ENCODE results near the gene C10orf143. TPM values are rescaled to one million over a fixed set of nuclear protein-coding genes. Genes with fewer than 3 reads are reported as not detected.

The C10orf143 gene
- polyA plus RNA-seq, 1 donor: 2.7 TPM

GRCh38 chr10:130053561-130053960 lies 57.1 kb downstream of the C10orf143 start:
- no peak for DNase-seq (ENCODE audit: low read depth)

GRCh38 chr10:130052193-130052592 lies 58.4 kb downstream of the C10orf143 start:
- DNase-seq (ENCODE audit: low read depth): no peak

GRCh38 chr10:130050721-130051120 lies 59.9 kb downstream of the C10orf143 start:
- DNase-seq (ENCODE audit: low read depth): no peak

- no peak for DNase-seq (ENCODE audit: low read depth)
These were observed 60.6 kb downstream of the C10orf143 start for GRCh38 chr10:130049987-130050386.

GRCh38 chr10:130049244-130049643 lies 61.4 kb downstream of the C10orf143 start:
- no peak for DNase-seq (ENCODE audit: low read depth)

- DNase-seq (ENCODE audit: low read depth): no peak
These were observed 62.5 kb downstream of the C10orf143 start for GRCh38 chr10:130048081-130048480.

GRCh38 chr10:130047336-130047735 lies 63.3 kb downstream of the C10orf143 start:
- DNase-seq (ENCODE audit: low read depth): no peak

- no peak for DNase-seq (ENCODE audit: low read depth)
These were observed 64.0 kb downstream of the C10orf143 start for GRCh38 chr10:130046591-130046990.

GRCh38 chr10:130045801-130046321 lies 64.8 kb downstream of the C10orf143 start:
- DNase-seq (ENCODE audit: low read depth): no peak

- DNase-seq (ENCODE audit: low read depth): no peak
These were observed 65.5 kb downstream of the C10orf143 start for GRCh38 chr10:130045091-130045652.

GRCh38 chr10:130044067-130045061 lies 66.3 kb downstream of the C10orf143 start:
- no peak for DNase-seq (ENCODE audit: low read depth)

GRCh38 chr10:130043491-130043890 lies 67.1 kb downstream of the C10orf143 start:
- no peak for DNase-seq (ENCODE audit: low read depth)

- no peak for DNase-seq (ENCODE audit: low read depth)
These were observed 68.2 kb downstream of the C10orf143 start for GRCh38 chr10:130042381-130042780.

- DNase-seq (ENCODE audit: low read depth): no peak
These were observed 68.9 kb downstream of the C10orf143 start for GRCh38 chr10:130041451-130042371.

- DNase-seq (ENCODE audit: low read depth): no peak
These were observed 69.8 kb downstream of the C10orf143 start for GRCh38 chr10:130040817-130041330.

- no peak for DNase-seq (ENCODE audit: low read depth)
These were observed 70.3 kb downstream of the C10orf143 start for GRCh38 chr10:130040351-130040750.

- no peak for DNase-seq (ENCODE audit: low read depth)
These were observed 71.5 kb downstream of the C10orf143 start for GRCh38 chr10:130039141-130039540.

- no peak for DNase-seq (ENCODE audit: low read depth)
These were observed 72.0 kb downstream of the C10orf143 start for GRCh38 chr10:130038611-130039109.

- no peak for DNase-seq (ENCODE audit: low read depth)
These were observed 72.5 kb downstream of the C10orf143 start for GRCh38 chr10:130038019-130038555.

- no peak for DNase-seq (ENCODE audit: low read depth)
These were observed 73.4 kb downstream of the C10orf143 start for GRCh38 chr10:130037169-130037661.
